OCI-LY3 (cell line): ENCODE data around the gene NEDD4.

Experiments
- CTCF ChIP-seq: fragments of 200-600, 300-600 bp; sonication (generic); IDR thresholded peaks from 2 replicates; pipeline ENCODE4 v1.5.1; 2014; ENCODE audit warnings: antibody characterized with exemption, low read length, low read depth
- EZH2phosphoT487 ChIP-seq: fragments of 200-600 bp; shearing (Covaris generic); IDR thresholded peaks from 2 replicates; pipeline ENCODE4 v1.6.1; 2018; ENCODE audit warnings: antibody characterized with exemption, mixed run types, low read depth

GRCh38 chr15:56038707-56039106, 45.3 kb upstream of the NEDD4 start:
- TF ChIP-seq CTCF (no peak), EZH2phosphoT487 (no peak)
